IPS-18c (cell line): ENCODE measurements around the gene PEAK3.

ENCODE experiments used
- H3K4me3 ChIP-seq: 2 replicates; pipeline ENCODE4 v1.7.0; 2013; ENCODE audit warnings: low read depth, mild to moderate bottlenecking, low read length, moderate library complexity; ENCODE audit not compliant: insufficient read depth
- H3K9me3 ChIP-seq: one replicate; pipeline ENCODE4 v1.6.1; 2013; ENCODE audit warnings: mild to moderate bottlenecking, low read length, moderate library complexity; ENCODE audit not compliant: control insufficient read depth, insufficient read depth

Gene PEAK3

GRCh38 chr19:2282062-2282861 lies at the start of gene PEAK3:
Gene PEAK3 (minus strand): TSS chr19:2282175. CDS start chr19:2280931, 1,244 bp downstream.
- H3K4me3 ChIP-seq: peak within 1 kb of the TSS; percentile 56
- H3K9me3 ChIP-seq: no peaks in the 10 kb centered on the region

GRCh38 chr19:2330632-2331284 lies 48.8 kb upstream of the PEAK3 start:
- H3K4me3 ChIP-seq: no peak overlapping the region
- H3K9me3 ChIP-seq: no peaks in the 10 kb centered on the region

GRCh38 chr19:2330255-2330631 lies 48.3 kb upstream of the PEAK3 start:
- H3K9me3 ChIP-seq: no peaks in the 10 kb centered on the region
- H3K4me3 ChIP-seq: no peak overlapping the region

GRCh38 chr19:2329501-2329916 lies 47.5 kb upstream of the PEAK3 start:
- Histone ChIP-seq H3K4me3 (peak overlapping the region; percentile 88), H3K9me3 (no peaks in the 10 kb centered on the region)

GRCh38 chr19:2329149-2329478 lies 47.1 kb upstream of the PEAK3 start:
- Histone ChIP-seq H3K4me3 (peak overlapping the region; percentile 88), H3K9me3 (no peaks in the 10 kb centered on the region)

GRCh38 chr19:2328401-2329148 lies 46.6 kb upstream of the PEAK3 start, which contains the start of the genes LSM7 and SPPL2B:
Gene LSM7 (minus strand): TSS chr19:2328586. CDS start chr19:2328566, 20 bp downstream.
Gene SPPL2B (plus strand): TSS chr19:2328684. CDS start chr19:2328710, 26 bp downstream.
- Histone ChIP-seq H3K4me3 (peak within 1 kb of the TSS; percentile 88), H3K9me3 (no peaks in the 10 kb centered on the region)

GRCh38 chr19:2327773-2328400 lies 45.9 kb upstream of the PEAK3 start:
- Histone ChIP-seq H3K4me3 (peak overlapping the region; percentile 88), H3K9me3 (no peaks in the 10 kb centered on the region)

- Histone ChIP-seq H3K4me3 (no peak overlapping the region), H3K9me3 (no peaks in the 10 kb centered on the region)
Observed at GRCh38 chr19:2326699-2327360, 44.9 kb upstream of the PEAK3 start.

- H3K9me3 ChIP-seq: no peaks in the 10 kb centered on the region
- H3K4me3 ChIP-seq: no peak overlapping the region
Observed at GRCh38 chr19:2325281-2326046, 43.5 kb upstream of the PEAK3 start.

- Histone ChIP-seq H3K4me3 (no peak overlapping the region), H3K9me3 (no peaks in the 10 kb centered on the region)
Observed at GRCh38 chr19:2324220-2324948, 42.4 kb upstream of the PEAK3 start.

- Histone ChIP-seq H3K4me3 (no peak overlapping the region), H3K9me3 (no peaks in the 10 kb centered on the region)
Observed at GRCh38 chr19:2323707-2324106, 41.7 kb upstream of the PEAK3 start.

- no peaks in the 10 kb centered on the region for H3K9me3 ChIP-seq
- H3K4me3 ChIP-seq: no peak overlapping the region
Observed at GRCh38 chr19:2321565-2322283, 39.7 kb upstream of the PEAK3 start.

- H3K4me3 ChIP-seq: no peak overlapping the region
- H3K9me3 ChIP-seq: no peaks in the 10 kb centered on the region
Observed at GRCh38 chr19:2320939-2321338, 39.0 kb upstream of the PEAK3 start.

GRCh38 chr19:2320049-2320448 lies 38.1 kb upstream of the PEAK3 start:
- no peak overlapping the region for H3K4me3 ChIP-seq
- H3K9me3 ChIP-seq: no peaks in the 10 kb centered on the region

- H3K9me3 ChIP-seq: peaks cover under 1% of the 10 kb centered on the region
- H3K4me3 ChIP-seq: no peak overlapping the region
Observed at GRCh38 chr19:2319551-2319950, 37.6 kb upstream of the PEAK3 start.
